HCT116 (cell line): ENCODE results near the gene ZNF213. TPM values are rescaled to one million over a fixed set of nuclear protein-coding genes. Genes with fewer than 3 reads are reported as not detected.

Source experiments
- ATAC-seq: fragments of 200-7000 bp; cut with Tn5 transposase; 2 replicates; pipeline ENCODE4 v1.9.1; 2020; ENCODE audit warnings: mild to moderate bottlenecking, moderate library complexity
- BruUV-seq: library from RNA; stranded (reverse); fragments of 400-500 nt; replicated peaks from 2 replicates; lab custom pipeline; 2021; lab: Mats Ljungman, UMichigan
- CTCF ChIA-PET: fragments of 300-600 bp; sonication (Branson Sonifier 250); formaldehyde crosslinking; loops from one replicate; lab custom pipeline; 2021; ENCODE audit warnings: antibody characterized with exemption; lab: Charles Lee
- POLR2A ChIA-PET: fragments of 300-600, 350-600 bp; sonication (Branson Sonifier 250); formaldehyde crosslinking; loops from one replicate; lab custom pipeline; 2021; ENCODE audit warnings: antibody characterized with exemption; lab: Charles Lee
- RAD21 ChIA-PET, 2 experiments: fragments of 300-600 bp; sonication (Branson Sonifier 250); formaldehyde crosslinking; loops; one replicate each; lab custom pipeline; 2023; ENCODE audit warnings: low total read pairs in 2 of 2; ENCODE audit not compliant: uncharacterized antibody in 2 of 2, unreplicated experiment in 2 of 2, low non-redundant PET in 1 of 2; lab: Charles Lee
- DNase-seq: peaks from one replicate; pipeline ENCODE4 v3.0.0-alpha.2; 2010; ENCODE audit warnings: low read depth, low spot score
- H2AFZ ChIP-seq: fragments of 200-600 bp; shearing (Covaris generic), sonication (generic); 2 replicates; pipeline ENCODE4 v1.6.1; 2017; ENCODE audit warnings: low read depth, mixed run types, mixed read lengths, antibody characterized with exemption, low read length; ENCODE audit not compliant: poor library complexity, severe bottlenecking
- H3K27ac ChIP-seq: 2 replicates; pipeline ENCODE4 v1.5.1; 2012; ENCODE audit warnings: low read depth, low read length
- H3K27me3 ChIP-seq: fragments of 200-600 bp; sonication (generic); 2 replicates; pipeline ENCODE4 v1.6.1; 2016; ENCODE audit warnings: mixed run types, low read length, mixed read lengths; ENCODE audit not compliant: insufficient read depth
- H3K36me3 ChIP-seq, 2 experiments: fragments of 200-500 bp in 1 of 2; fragments of 200-600 bp in 1 of 2; sonication (Bioruptor generic) in 1 of 2; sonication (generic) in 1 of 2; 2 replicates each; pipeline versions ENCODE4 v1.5.1 to v1.6.1; 2014 to 2016; ENCODE audit warnings: low read length in 2 of 2, inconsistent platforms in 1 of 2, mixed read lengths in 1 of 2, mixed run types in 1 of 2; ENCODE audit not compliant: insufficient read depth in 2 of 2, control insufficient read depth in 1 of 2
- H3K4me1 ChIP-seq, 2 experiments: fragments of 200-600 bp in 1 of 2; sonication (generic) in 1 of 2; 2 replicates each; pipeline versions ENCODE4 v1.5.1 to v1.6.1; 2012 to 2017; ENCODE audit warnings: low read length in 2 of 2, inconsistent platforms in 1 of 2, mild to moderate bottlenecking in 1 of 2, mixed read lengths in 1 of 2, mixed run types in 1 of 2, moderate library complexity in 1 of 2; ENCODE audit not compliant: insufficient read depth in 2 of 2, control insufficient read depth in 1 of 2
- H3K4me2 ChIP-seq: fragments of 200-600 bp; sonication (generic); 2 replicates; pipeline ENCODE4 v1.6.1; 2017; ENCODE audit warnings: mixed run types, low read length, mixed read lengths
- H3K4me3 ChIP-seq, 2 experiments: fragments of 200-600 bp in 1 of 2; sonication (generic) in 1 of 2; replicated peaks in 1 of 2; 2 replicates each; pipeline ENCODE4 v1.5.1; 2011 to 2016; ENCODE audit warnings: low read length in 2 of 2, control low read depth in 1 of 2, low read depth in 1 of 2, mild to moderate bottlenecking in 1 of 2, mixed read lengths in 1 of 2, mixed run types in 1 of 2
- H3K79me2 ChIP-seq: fragments of 200-600 bp; sonication (generic); 2 replicates; pipeline ENCODE4 v1.6.1; 2017; ENCODE audit warnings: mild to moderate bottlenecking, mixed run types, low read length, moderate library complexity, mixed read lengths; ENCODE audit not compliant: insufficient read depth
- H3K9ac ChIP-seq: fragments of 200-600 bp; sonication (generic); 2 replicates; pipeline ENCODE4 v1.6.1; 2016; ENCODE audit warnings: low read length, mixed read lengths
- H3K9me2 ChIP-seq: fragments of 200-600 bp; sonication (generic), shearing (Covaris generic); 2 replicates; pipeline ENCODE4 v1.6.1; 2017; ENCODE audit warnings: mixed run types, mild to moderate bottlenecking, moderate library complexity; ENCODE audit not compliant: insufficient read depth
- H3K9me3 ChIP-seq, 2 experiments: fragments of 200-500 bp in 1 of 2; fragments of 200-600 bp in 1 of 2; sonication (Bioruptor generic) in 1 of 2; sonication (generic) in 1 of 2; 2 replicates each; pipeline ENCODE4 v1.6.1; 2014 to 2017; ENCODE audit warnings: low read length in 2 of 2, mixed read lengths in 2 of 2, inconsistent platforms in 1 of 2, low read depth in 1 of 2, mild to moderate bottlenecking in 1 of 2, mixed run types in 1 of 2, moderate library complexity in 1 of 2; ENCODE audit not compliant: control insufficient read depth in 1 of 2, insufficient read depth in 1 of 2
- H4K20me1 ChIP-seq: fragments of 200-600 bp; sonication (generic), shearing (Covaris generic); 2 replicates; pipeline ENCODE4 v1.6.1; 2017; ENCODE audit warnings: mixed run types, mild to moderate bottlenecking, moderate library complexity; ENCODE audit not compliant: insufficient read depth
- CTCF ChIP-seq, 3 experiments: fragments of 200-600 bp in 1 of 3; sonication (generic) in 1 of 3; IDR thresholded peaks in 2 of 3; conservative IDR thresholded peaks in 1 of 3; 2 replicates each; pipeline ENCODE4 v1.5.1; 2012 to 2017; ENCODE audit warnings: low read depth in 2 of 3, low read length in 2 of 3, antibody characterized with exemption in 1 of 3, borderline replicate concordance in 1 of 3, control low read depth in 1 of 3, mild to moderate bottlenecking in 1 of 3, mixed read lengths in 1 of 3, mixed run types in 1 of 3, moderate library complexity in 1 of 3; ENCODE audit not compliant: insufficient read depth in 1 of 3
- EGR1 ChIP-seq: IDR thresholded peaks from 2 replicates; pipeline ENCODE4 v1.6.1; 2012; ENCODE audit warnings: low read depth
- ELF1 ChIP-seq: IDR thresholded peaks from 2 replicates; pipeline ENCODE4 v1.6.1; 2012; ENCODE audit warnings: low read depth, borderline replicate concordance
- EZH2phosphoT487 ChIP-seq: fragments of 200-600 bp; IDR thresholded peaks from 2 replicates; pipeline ENCODE4 v1.6.1; 2018; ENCODE audit warnings: antibody characterized with exemption, borderline replicate concordance
- FOSL1 ChIP-seq: IDR thresholded peaks from 2 replicates; pipeline ENCODE4 v1.6.1; 2012; ENCODE audit warnings: low read depth
- MAX ChIP-seq: IDR thresholded peaks from 2 replicates; pipeline ENCODE4 v1.6.1; 2012
- POLR2A ChIP-seq: IDR thresholded peaks from 2 replicates; pipeline ENCODE4 v1.7.0; 2011; ENCODE audit warnings: borderline replicate concordance; ENCODE audit not compliant: insufficient read depth, insufficient read length; ENCODE audit errors: extremely low read depth
- POLR2AphosphoS5 ChIP-seq: IDR thresholded peaks from 2 replicates; pipeline ENCODE4 v1.6.1; 2011; ENCODE audit warnings: mild to moderate bottlenecking, low read depth, low read length, moderate library complexity
- REST ChIP-seq: IDR thresholded peaks from 2 replicates; pipeline ENCODE4 v1.6.1; 2012; ENCODE audit warnings: low read depth
- SIN3A ChIP-seq: IDR thresholded peaks from 2 replicates; pipeline ENCODE4 v1.6.1; 2012; ENCODE audit warnings: low read depth
- SP1 ChIP-seq: IDR thresholded peaks from 2 replicates; pipeline ENCODE4 v1.6.1; 2012; ENCODE audit warnings: low read depth
- YY1 ChIP-seq: IDR thresholded peaks from 2 replicates; pipeline ENCODE4 v1.6.1; 2011; ENCODE audit warnings: low read length, low read depth, moderate library complexity, mild to moderate bottlenecking; ENCODE audit not compliant: insufficient replicate concordance; ENCODE audit errors: extremely low read depth
- ZNF274 ChIP-seq: fragments of 200-500 bp; sonication (Bioruptor generic); IDR thresholded peaks from 2 replicates; pipeline ENCODE4 v1.6.1; 2014; ENCODE audit warnings: mild to moderate bottlenecking, low read depth, low read length, inconsistent platforms
- intact Hi-C: fragments of 100-400 bp; cut with micrococcal nuclease; formaldehyde crosslinking; loops from 2 replicates; pipeline ENCODE4 v1.10.0; 2022
- total RNA-seq: library from RNA; stranded (reverse); gene quantifications from one replicate; pipeline ENCODE4 v1.2.1, GENCODE V29; 2021; ENCODE audit not compliant: unreplicated experiment
- TF ChIP-seq, protein P1 (sequence below): IDR thresholded peaks from 2 replicates; pipeline ENCODE4 v1.6.1; 2011; ENCODE audit warnings: mild to moderate bottlenecking, low read length, moderate library complexity; ENCODE audit not compliant: insufficient replicate concordance; ENCODE audit errors: extremely low read depth

The ZNF213 gene
- total RNA-seq, 1 experiment from 2014 or later, result 11.0 TPM

GRCh38 chr16:3138342-3138741, 3.5 kb downstream of the ZNF213 start:
- H3K4me1 ChIP-seq, result peaks cover 5% of the 10 kb centered on the region in 2 experiments
- H3K79me2 ChIP-seq, result peaks cover 23% of the 10 kb centered on the region
- no peak overlapping the region for H2AFZ ChIP-seq
- no peak overlapping the region for H3K27ac ChIP-seq
- ChIA-PET POLR2A (no interaction called here), RAD21 (no interaction called here), CTCF (interaction anchor here (1.2 kb wide), 1 partner anchor 9 kb away, joined by 3 read pairs; no protein-coding TSS in a partner anchor)
- no peaks in the 10 kb centered on the region for H4K20me1 ChIP-seq
- H3K4me2 ChIP-seq, result no peak overlapping the region
- no peak for TF ChIP-seq REST
- TF ChIP-seq, protein P1, sequence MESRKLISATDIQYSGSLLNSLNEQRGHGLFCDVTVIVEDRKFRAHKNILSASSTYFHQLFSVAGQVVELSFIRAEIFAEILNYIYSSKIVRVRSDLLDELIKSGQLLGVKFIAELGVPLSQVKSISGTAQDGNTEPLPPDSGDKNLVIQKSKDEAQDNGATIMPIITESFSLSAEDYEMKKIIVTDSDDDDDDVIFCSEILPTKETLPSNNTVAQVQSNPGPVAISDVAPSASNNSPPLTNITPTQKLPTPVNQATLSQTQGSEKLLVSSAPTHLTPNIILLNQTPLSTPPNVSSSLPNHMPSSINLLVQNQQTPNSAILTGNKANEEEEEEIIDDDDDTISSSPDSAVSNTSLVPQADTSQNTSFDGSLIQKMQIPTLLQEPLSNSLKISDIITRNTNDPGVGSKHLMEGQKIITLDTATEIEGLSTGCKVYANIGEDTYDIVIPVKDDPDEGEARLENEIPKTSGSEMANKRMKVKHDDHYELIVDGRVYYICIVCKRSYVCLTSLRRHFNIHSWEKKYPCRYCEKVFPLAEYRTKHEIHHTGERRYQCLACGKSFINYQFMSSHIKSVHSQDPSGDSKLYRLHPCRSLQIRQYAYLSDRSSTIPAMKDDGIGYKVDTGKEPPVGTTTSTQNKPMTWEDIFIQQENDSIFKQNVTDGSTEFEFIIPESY, result no peak
- TF ChIP-seq POLR2A, result no peak
- TF ChIP-seq CTCF (IDR thresholded peaks at IDR 0.05 in 2 of 3, conservative IDR thresholded peaks at IDR 0.05 in 1 of 3; ENCODE audit: borderline replicate concordance in 1 of 3, insufficient read depth in 1 of 3, low read depth in 2 of 3, low read length in 2 of 3), result no peak
- TF ChIP-seq ZNF274, result no peak
- TF ChIP-seq EGR1, result no peak
- no peak for TF ChIP-seq ELF1
- no peak for TF ChIP-seq FOSL1
- no peak for TF ChIP-seq MAX
- no peak for TF ChIP-seq SP1
- TF ChIP-seq SIN3A, result no peak
- TF ChIP-seq EZH2phosphoT487, result no peak
- no peak for TF ChIP-seq POLR2AphosphoS5
- no peak for TF ChIP-seq YY1
- DNase-seq (no peak), ATAC-seq (no peak)
- no peak overlapping the region for H3K4me3 ChIP-seq
- intact Hi-C loops, result no loop called here
- no peak overlapping the region for H3K9ac ChIP-seq
- no peaks in the 10 kb centered on the region for H3K9me2 ChIP-seq
- H3K36me3 ChIP-seq, result peaks cover 0 to 3% of the 10 kb centered on the region in 2 experiments; a peak in 1 of 4 replicates
- no peaks in the 10 kb centered on the region for H3K9me3 ChIP-seq
- H3K27me3 ChIP-seq, result no peaks in the 10 kb centered on the region
- no TSS peak for BruUV-seq
